Parathyroid adenoma (tissue), 2 donors: Measurements from ENCODE around the gene RPL28.

Source experiments
- H2AFZ ChIP-seq: fragments of 300-600 bp; sonication (generic); one replicate; pipeline ENCODE4 v1.7.0; 2017; ENCODE audit warnings: antibody characterized with exemption, mild to moderate bottlenecking
- H3K27ac ChIP-seq: fragments of 300-600 bp; sonication (generic); one replicate; pipeline ENCODE4 v1.7.0; 2017
- H3K27me3 ChIP-seq: fragments of 300-600 bp; sonication (generic); one replicate; pipeline ENCODE4 v1.7.0; 2017; ENCODE audit warnings: low read length; ENCODE audit not compliant: control insufficient read depth, insufficient read depth
- H3K36me3 ChIP-seq: fragments of 300-600 bp; sonication (generic); one replicate; pipeline ENCODE4 v1.7.0; 2017; ENCODE audit warnings: low read length; ENCODE audit not compliant: control insufficient read depth, insufficient read depth
- H3K4me1 ChIP-seq: fragments of 300-600 bp; sonication (generic); one replicate; pipeline ENCODE4 v1.7.0; 2017; ENCODE audit warnings: control low read depth
- H3K4me2 ChIP-seq: fragments of 300-600 bp; sonication (generic); one replicate; pipeline ENCODE4 v1.7.0; 2017; ENCODE audit warnings: low read length
- H3K4me3 ChIP-seq: fragments of 300-600 bp; sonication (generic); one replicate; pipeline ENCODE4 v1.7.0; 2017; ENCODE audit warnings: low read depth, low read length
- H3K79me2 ChIP-seq: fragments of 300-600 bp; sonication (generic); one replicate; pipeline ENCODE4 v1.7.0; 2017; ENCODE audit warnings: control low read depth
- H3K9ac ChIP-seq: fragments of 300-600 bp; sonication (generic); one replicate; pipeline ENCODE4 v1.7.0; 2017; ENCODE audit warnings: mild to moderate bottlenecking
- H3K9me3 ChIP-seq: fragments of 300-600 bp; sonication (generic); one replicate; pipeline ENCODE4 v1.7.0; 2017; ENCODE audit warnings: low read length; ENCODE audit not compliant: control insufficient read depth
- CTCF ChIP-seq: fragments of 300-600 bp; sonication (generic); IDR thresholded peaks from one replicate; pipeline ENCODE4 v1.7.0; 2017; ENCODE audit warnings: antibody characterized with exemption, mild to moderate bottlenecking
- donor health status: primary hyperparathyroidism.

The RPL28 gene

GRCh38 chr19:55339889-55340783 lies 45.6 kb upstream of the RPL28 start:
- peaks cover 4% of the 10 kb centered on the region for H3K79me2 ChIP-seq
- H3K36me3 ChIP-seq = no peaks in the 10 kb centered on the region
- peak overlapping the region; percentile 71 for H3K27ac ChIP-seq
- TF ChIP-seq CTCF = no peak
- H3K9me3 ChIP-seq = no peaks in the 10 kb centered on the region
- peaks cover 7% of the 10 kb centered on the region for H3K4me1 ChIP-seq
- H3K4me2 ChIP-seq = peak overlapping the region; percentile 95
- H3K27me3 ChIP-seq = no peaks in the 10 kb centered on the region
- H3K9ac ChIP-seq = peak overlapping the region; percentile 13
- peak overlapping the region; percentile 50 for H2AFZ ChIP-seq
- H3K4me3 ChIP-seq = peak overlapping the region; percentile 96

DNA sequence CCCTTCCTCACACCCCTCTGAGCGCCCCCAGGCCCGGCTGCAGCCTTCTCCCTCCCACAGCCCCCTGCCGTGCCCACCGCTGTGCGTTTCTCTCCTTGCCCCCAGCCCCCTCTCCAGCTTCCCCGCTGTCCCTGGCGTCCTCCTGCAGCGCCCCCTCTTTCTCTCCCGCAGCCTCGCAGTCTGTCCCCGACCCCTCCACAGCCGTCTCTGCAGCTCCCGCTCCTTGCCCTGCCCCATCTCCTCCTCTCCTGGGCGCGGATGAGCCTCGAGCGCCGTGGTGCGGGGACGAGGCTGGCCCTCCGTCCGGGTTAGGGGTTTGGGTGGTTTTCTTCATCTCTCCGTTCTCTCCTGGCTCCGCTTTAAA lies 45.0 kb upstream of the RPL28 start:
- peak overlapping the region; percentile 13 for H3K9ac ChIP-seq
- peak overlapping the region; percentile 96 for H3K4me3 ChIP-seq
- H2AFZ ChIP-seq = no peak overlapping the region
- TF ChIP-seq CTCF = peak; percentile 11
- H3K36me3 ChIP-seq = no peaks in the 10 kb centered on the region
- H3K27me3 ChIP-seq = no peaks in the 10 kb centered on the region
- peaks cover 7% of the 10 kb centered on the region for H3K4me1 ChIP-seq
- peak overlapping the region; percentile 95 for H3K4me2 ChIP-seq
- no peak overlapping the region for H3K27ac ChIP-seq
- H3K9me3 ChIP-seq = no peaks in the 10 kb centered on the region
- H3K79me2 ChIP-seq = peaks cover 4% of the 10 kb centered on the region

DNA sequence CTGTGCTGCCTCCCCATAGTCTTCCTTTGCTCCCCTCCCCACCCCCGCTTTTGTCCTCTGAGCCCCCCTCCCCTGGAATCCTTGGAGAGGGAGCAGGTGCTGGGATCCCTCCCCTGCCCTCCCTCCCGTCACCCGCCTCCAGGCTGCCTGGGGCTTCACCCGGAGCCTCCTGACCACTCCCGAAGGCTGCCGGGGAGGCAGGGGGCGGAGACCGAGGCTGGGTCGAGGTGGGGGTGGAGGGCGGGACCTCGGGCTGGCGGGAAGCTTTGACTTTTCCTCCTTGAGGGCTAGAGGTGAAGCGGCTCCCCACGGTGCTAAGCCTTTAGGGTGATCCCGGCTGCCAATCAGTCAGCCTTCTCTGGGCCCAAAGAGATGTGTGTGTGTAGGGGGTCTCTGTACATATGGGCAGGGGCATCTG lies 44.6 kb upstream of the RPL28 start:
- peak overlapping the region; percentile 96 for H3K4me3 ChIP-seq
- H3K27ac ChIP-seq = no peak overlapping the region
- no peaks in the 10 kb centered on the region for H3K27me3 ChIP-seq
- H3K9ac ChIP-seq = no peak overlapping the region
- H3K4me1 ChIP-seq = peaks cover 7% of the 10 kb centered on the region
- peak overlapping the region; percentile 95 for H3K4me2 ChIP-seq
- H3K9me3 ChIP-seq = no peaks in the 10 kb centered on the region
- TF ChIP-seq CTCF = no peak
- no peaks in the 10 kb centered on the region for H3K36me3 ChIP-seq
- H3K79me2 ChIP-seq = peaks cover 4% of the 10 kb centered on the region
- H2AFZ ChIP-seq = no peak overlapping the region

- Histone ChIP-seq H3K9ac (no peak overlapping the region), H2AFZ (no peak overlapping the region), H3K79me2 (peaks cover 4% of the 10 kb centered on the region), H3K36me3 (no peaks in the 10 kb centered on the region), H3K4me3 (no peak overlapping the region), H3K4me1 (peaks cover 7% of the 10 kb centered on the region), H3K27me3 (no peaks in the 10 kb centered on the region), H3K9me3 (no peaks in the 10 kb centered on the region), H3K4me2 (no peak overlapping the region), H3K27ac (no peak overlapping the region)
- TF ChIP-seq CTCF = no peak
These were observed 43.9 kb upstream of the RPL28 start for GRCh38 chr19:55341595-55342531.
